ENCODE data around the gene PACS2. TPM values are rescaled to one million over a fixed set of nuclear protein-coding genes. Genes with fewer than 3 reads are reported as not detected.

The PACS2 gene
- total and polyA plus RNA-seq, 2 of the 4 experiments (the other 2 are of a cell fraction): 15.6 to 32.2 TPM

GRCh38 chr14:105401699-105402098 is 87.2 kb downstream of the PACS2 start:
- H3K23ac ChIP-seq (ENCODE audit: low read depth, low read length): no peak overlapping the region
- H3K79me1 ChIP-seq (ENCODE audit: low read depth in 1 of 2, low read length in 2 of 2): peaks cover 22 to 30% of the 10 kb centered on the region in 2 experiments
- TF ChIP-seq CHD1 (IDR thresholded peaks at IDR 0.05; ENCODE audit: low read depth, low read length) (no peak), MAZ (IDR thresholded peaks at IDR 0.05; ENCODE audit: borderline replicate concordance, low read depth, low read length) (no peak), USF2 (IDR thresholded peaks at IDR 0.05; ENCODE audit: low read depth, low read length) (no peak), POLR2A (IDR thresholded peaks at IDR 0.05; ENCODE audit: low read depth, low read length) (no peak), NFE2L2 (IDR thresholded peaks at IDR 0.05; ENCODE audit: low read depth, low read length) (no peak)
- no peak overlapping the region for H3K18ac ChIP-seq (ENCODE audit: low read depth, low read length)
- no peak overlapping the region for H2BK5ac ChIP-seq (ENCODE audit: low read depth, low read length, poor library complexity, severe bottlenecking)
- H2BK15ac ChIP-seq (ENCODE audit: low read depth, low read length): no peak overlapping the region
- no peak overlapping the region for H3K27ac ChIP-seq (ENCODE audit: insufficient read depth, low read length)
- no peak overlapping the region for H3K56ac ChIP-seq (ENCODE audit: extremely low read depth, insufficient read depth, low read length)
- no peak overlapping the region for H2AFZ ChIP-seq (replicated peaks; ENCODE audit: low read length, poor library complexity)
- no peak overlapping the region for H3K4me2 ChIP-seq (ENCODE audit: low read depth, low read length)
- CTCF ChIA-PET: interaction anchor here (0.6 kb wide), 1 partner anchor 138 kb away, joined by 3 read pairs; no protein-coding TSS in a partner anchor
- peaks cover 10% of the 10 kb centered on the region for H3K9me3 ChIP-seq (ENCODE audit: control insufficient read depth, insufficient read depth, low read length)
- no peaks in the 10 kb centered on the region for H3K27me3 ChIP-seq (ENCODE audit: control insufficient read depth, insufficient read depth, low read length)
- 100% methylated on average over 4 of the region's 9 CpGs; no CpG with 5 or more reads in 1 of the 2 experiments for WGBS, 2 experiments (ENCODE audit: extremely low coverage in 2 of 2, insufficient read length in 1 of 2)
- H2BK120ac ChIP-seq (ENCODE audit: low read depth, low read length): no peak overlapping the region
- in situ Hi-C loops (cut with MboI; ENCODE audit: low sequenced_read_pairs) (no loop called here), dilution Hi-C loops (cut with HindIII; ENCODE audit: low sequenced_read_pairs, unreplicated experiment) (no loop called here), intact Hi-C loops (cut with micrococcal nuclease) (no loop called here)
- no peaks in the 10 kb centered on the region for H3K9me1 ChIP-seq (ENCODE audit: insufficient read depth, low read length)
- no peak overlapping the region for H4K91ac ChIP-seq (ENCODE audit: insufficient read depth, low read depth, low read length)
- H4K20me1 ChIP-seq (ENCODE audit: insufficient read depth, low read length): no peaks in the 10 kb centered on the region
- no peak overlapping the region for H3K9ac ChIP-seq (ENCODE audit: low read depth, low read length)
- no peak overlapping the region for H4K5ac ChIP-seq (ENCODE audit: low read depth, low read length)
- H3K14ac ChIP-seq (replicated peaks; ENCODE audit: low read depth, low read length): no peak overlapping the region
- peaks cover 5% of the 10 kb centered on the region; the same call in 1 of the 2 replicates for H3K4me1 ChIP-seq (ENCODE audit: control insufficient read depth, insufficient read depth, low read length)
- no peak for ATAC-seq (ENCODE audit: low read depth)
- H2BK20ac ChIP-seq (ENCODE audit: low read depth, low read length): no peak overlapping the region
- no peak overlapping the region for H4K8ac ChIP-seq (ENCODE audit: low read depth in 2 of 2, low read length in 2 of 2)
- no peak overlapping the region for H3K4me3 ChIP-seq (ENCODE audit: insufficient read depth, low read depth, low read length)
- H3K4ac ChIP-seq (ENCODE audit: low read depth, low read length): no peak overlapping the region
- no TSS peak for BruUV-seq (replicated peaks)
- POLR2A ChIA-PET (ENCODE audit: unreplicated experiment): no interaction called here
- peaks cover 12% of the 10 kb centered on the region for H3K36me3 ChIP-seq (ENCODE audit: control insufficient read depth, insufficient read depth, low read length)
- H2AK9ac ChIP-seq (replicated peaks; ENCODE audit: low read depth, low read length, poor library complexity): no peak overlapping the region
- no peak overlapping the region for H2AK5ac ChIP-seq (ENCODE audit: low read depth, low read length)
- DNase-seq: no peak

Measured in IMR-90 (cell line).